ENCODE measurements around the gene PDLIM1.

DNA sequence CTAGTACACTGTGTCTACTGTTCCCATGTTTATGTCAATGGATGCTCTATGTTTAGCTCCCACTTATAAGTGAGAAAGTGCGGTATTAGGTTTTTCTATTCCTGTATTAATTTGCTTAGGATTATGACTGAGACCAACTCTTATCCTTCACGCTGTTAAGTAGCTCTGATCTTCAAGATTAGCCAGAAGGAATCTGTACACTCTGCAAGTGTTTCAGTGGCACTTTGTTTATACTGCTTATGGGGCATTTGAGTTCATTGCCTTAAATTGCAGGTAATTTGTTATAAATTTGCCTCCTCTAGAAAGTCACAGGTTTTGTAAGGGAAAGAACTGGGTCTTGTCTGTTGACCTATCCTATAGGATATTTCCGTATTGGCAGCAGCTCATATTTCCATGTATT, 103.2 kb downstream of the PDLIM1 start:
- no peak for TF ChIP-seq SMC3 (IDR thresholded peaks at IDR 0.05; ENCODE audit: borderline replicate concordance, low read length)
- no peak for TF ChIP-seq JUNB (IDR thresholded peaks at IDR 0.05)
- TF ChIP-seq EP300 (IDR thresholded peaks at IDR 0.05; ENCODE audit: borderline replicate concordance in 1 of 2, control insufficient read depth in 1 of 2, low read depth in 2 of 2, low read length in 2 of 2): no peak
- TF ChIP-seq PAX8 (IDR thresholded peaks at IDR 0.05): no peak
- TF ChIP-seq, protein P1, sequence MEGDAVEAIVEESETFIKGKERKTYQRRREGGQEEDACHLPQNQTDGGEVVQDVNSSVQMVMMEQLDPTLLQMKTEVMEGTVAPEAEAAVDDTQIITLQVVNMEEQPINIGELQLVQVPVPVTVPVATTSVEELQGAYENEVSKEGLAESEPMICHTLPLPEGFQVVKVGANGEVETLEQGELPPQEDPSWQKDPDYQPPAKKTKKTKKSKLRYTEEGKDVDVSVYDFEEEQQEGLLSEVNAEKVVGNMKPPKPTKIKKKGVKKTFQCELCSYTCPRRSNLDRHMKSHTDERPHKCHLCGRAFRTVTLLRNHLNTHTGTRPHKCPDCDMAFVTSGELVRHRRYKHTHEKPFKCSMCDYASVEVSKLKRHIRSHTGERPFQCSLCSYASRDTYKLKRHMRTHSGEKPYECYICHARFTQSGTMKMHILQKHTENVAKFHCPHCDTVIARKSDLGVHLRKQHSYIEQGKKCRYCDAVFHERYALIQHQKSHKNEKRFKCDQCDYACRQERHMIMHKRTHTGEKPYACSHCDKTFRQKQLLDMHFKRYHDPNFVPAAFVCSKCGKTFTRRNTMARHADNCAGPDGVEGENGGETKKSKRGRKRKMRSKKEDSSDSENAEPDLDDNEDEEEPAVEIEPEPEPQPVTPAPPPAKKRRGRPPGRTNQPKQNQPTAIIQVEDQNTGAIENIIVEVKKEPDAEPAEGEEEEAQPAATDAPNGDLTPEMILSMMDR (IDR thresholded peaks at IDR 0.05 in 2 of 3, conservative IDR thresholded peaks at IDR 0.05 in 1 of 3; ENCODE audit: control insufficient read depth in 2 of 3, extremely low read depth in 1 of 3, insufficient read depth in 1 of 3, low read depth in 3 of 3, low read length in 3 of 3): no peak
- TF ChIP-seq POLR2AphosphoS5 (IDR thresholded peaks at IDR 0.05; ENCODE audit: low read length): no peak

Data from GM12878 (cell line).